ENCODE results near the gene C9orf78. TPM values are rescaled to one million over a fixed set of nuclear protein-coding genes. Genes with fewer than 3 reads are reported as not detected.

The C9orf78 gene
- total RNA-seq, 1 experiment from 2014 or later: 36.4 TPM

DNA sequence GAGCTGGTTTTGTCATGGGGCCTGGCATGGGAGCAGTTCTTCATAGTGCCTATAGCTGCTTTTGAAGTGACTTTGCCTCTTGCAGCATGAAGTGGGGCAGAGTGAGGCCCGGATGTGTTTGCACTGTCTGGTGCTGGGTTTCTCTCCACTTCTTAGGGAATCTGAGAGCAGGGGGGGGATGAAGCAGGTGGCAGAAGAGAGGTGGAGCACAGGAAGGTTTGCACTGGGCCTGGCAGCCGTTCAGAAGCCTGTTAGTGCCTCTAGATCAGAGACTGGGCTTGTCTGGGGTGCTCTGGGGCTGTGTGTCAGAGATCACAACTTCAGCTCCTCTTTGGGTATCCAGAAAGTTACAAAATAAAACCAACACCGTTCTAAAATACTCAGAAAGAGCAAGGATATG is 18.5 kb upstream of the C9orf78 start (continued):
- TF ChIP-seq GTF2I (CRISPR knock-in tag; conservative IDR thresholded peaks at IDR 0.05) (no peak), TEAD4 (CRISPR knock-in tag; IDR thresholded peaks at IDR 0.05) (no peak), ZNF232 (CRISPR knock-in tag; IDR thresholded peaks at IDR 0.05) (no peak)

DNA sequence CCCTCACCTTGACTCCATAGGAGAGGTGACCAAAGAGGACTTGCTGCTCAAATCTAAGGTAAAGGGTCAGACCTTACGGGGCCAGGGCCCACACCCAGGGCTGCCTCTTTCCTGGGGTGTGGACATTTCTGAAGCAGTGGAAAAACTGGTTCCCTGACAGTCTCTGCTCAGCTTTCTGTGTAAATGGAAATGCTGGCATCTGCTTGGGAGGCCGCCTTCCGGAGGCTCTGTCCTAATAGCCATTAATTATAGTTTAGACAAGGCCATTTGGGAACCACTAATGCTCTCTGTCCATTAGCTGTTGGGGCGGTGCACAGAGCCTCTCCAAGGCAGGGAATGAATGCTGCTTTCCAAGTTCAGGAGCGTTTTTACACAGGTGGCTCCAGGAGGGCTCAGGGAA is 17.5 kb upstream of the C9orf78 start:
- ChIA-PET POLR2A (no interaction called here), CTCF (no interaction called here)
- TF ChIP-seq ZNF317 (CRISPR knock-in tag; IDR thresholded peaks at IDR 0.05; ENCODE audit: borderline replicate concordance, low read depth) (no peak), TCF7 (CRISPR knock-in tag; IDR thresholded peaks at IDR 0.05; ENCODE audit: low read depth) (no peak), GABPB1 (CRISPR knock-in tag; IDR thresholded peaks at IDR 0.05) (no peak)
- TF ChIP-seq, protein P1, sequence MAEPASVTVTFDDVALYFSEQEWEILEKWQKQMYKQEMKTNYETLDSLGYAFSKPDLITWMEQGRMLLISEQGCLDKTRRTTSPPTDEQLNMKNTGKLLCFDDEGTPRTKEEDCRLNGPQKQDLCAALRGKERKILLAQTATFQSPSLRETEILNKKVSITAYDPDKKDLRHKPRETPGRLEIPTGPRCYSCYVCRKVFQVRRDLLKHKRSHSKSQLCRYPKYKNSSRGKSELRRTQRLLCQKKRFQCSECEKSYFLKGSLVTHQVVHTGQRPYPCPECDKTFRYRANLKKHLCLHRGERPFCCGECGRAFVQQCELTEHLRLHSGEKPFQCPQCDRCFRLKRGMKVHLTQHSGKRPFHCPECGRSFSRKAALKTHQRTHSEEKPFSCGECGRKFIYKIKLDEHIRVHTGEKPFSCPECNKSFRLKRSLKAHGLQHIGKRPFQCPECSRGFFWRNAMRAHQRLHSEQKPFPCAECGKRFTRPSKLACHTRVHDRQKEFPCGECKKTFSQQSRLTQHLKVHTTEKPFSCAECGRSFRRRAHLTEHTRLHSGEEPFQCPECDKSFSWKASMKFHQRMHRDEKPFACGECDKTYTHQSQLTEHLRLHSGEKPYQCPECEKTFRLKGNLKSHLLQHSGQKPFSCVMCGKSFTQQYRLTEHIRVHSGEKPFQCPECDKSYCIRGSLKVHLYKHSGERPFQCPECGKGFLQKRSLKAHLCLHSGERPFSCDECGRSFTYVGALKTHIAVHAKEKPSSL (CRISPR knock-in tag; conservative IDR thresholded peaks at IDR 0.05): no peak
- Mint-ChIP-seq H3K9me3 (no peaks in the 10 kb centered on the region), H3K36me3 (peaks cover 24% of the 10 kb centered on the region), H3K27ac (no peak overlapping the region), H3K4me1 (no peaks in the 10 kb centered on the region), H3K27me3 (ENCODE audit: low read depth) (no peaks in the 10 kb centered on the region), H3K4me3 (no peak overlapping the region)
- DNase-seq (ENCODE audit: low spot score) (no peak), ATAC-seq (no peak)

DNA sequence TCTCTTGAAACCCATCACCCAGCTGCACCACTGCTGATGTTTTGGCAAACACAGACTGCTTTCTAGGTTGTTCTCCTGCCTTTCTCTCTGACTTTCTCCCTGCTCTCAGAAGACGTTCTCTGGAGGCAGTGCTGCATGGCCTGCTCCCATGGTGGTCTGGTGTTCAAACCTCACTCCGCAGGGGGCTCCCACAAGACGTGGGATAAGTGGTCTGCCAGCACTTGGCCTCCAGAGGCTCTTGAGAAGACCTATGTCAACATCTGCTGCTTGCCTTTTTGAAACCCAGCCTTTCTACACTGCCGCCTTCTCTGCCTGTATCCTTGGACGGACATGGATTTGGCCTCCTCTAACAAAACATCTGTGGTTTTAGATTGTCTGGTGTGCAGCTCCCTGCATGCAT is 16.7 kb upstream of the C9orf78 start:
- Mint-ChIP-seq H3K4me3 (no peak overlapping the region), H3K27ac (no peak overlapping the region), H3K9me3 (no peaks in the 10 kb centered on the region), H3K36me3 (peaks cover 24% of the 10 kb centered on the region), H3K4me1 (no peaks in the 10 kb centered on the region), H3K27me3 (ENCODE audit: low read depth) (no peaks in the 10 kb centered on the region)
- no peak for TF ChIP-seq JAZF1 (CRISPR knock-in tag; IDR thresholded peaks at IDR 0.05)
- DNase-seq (ENCODE audit: low spot score) (no peak), ATAC-seq (no peak)
- CTCF ChIA-PET: no interaction called here
- POLR2A ChIA-PET: no interaction called here

DNA sequence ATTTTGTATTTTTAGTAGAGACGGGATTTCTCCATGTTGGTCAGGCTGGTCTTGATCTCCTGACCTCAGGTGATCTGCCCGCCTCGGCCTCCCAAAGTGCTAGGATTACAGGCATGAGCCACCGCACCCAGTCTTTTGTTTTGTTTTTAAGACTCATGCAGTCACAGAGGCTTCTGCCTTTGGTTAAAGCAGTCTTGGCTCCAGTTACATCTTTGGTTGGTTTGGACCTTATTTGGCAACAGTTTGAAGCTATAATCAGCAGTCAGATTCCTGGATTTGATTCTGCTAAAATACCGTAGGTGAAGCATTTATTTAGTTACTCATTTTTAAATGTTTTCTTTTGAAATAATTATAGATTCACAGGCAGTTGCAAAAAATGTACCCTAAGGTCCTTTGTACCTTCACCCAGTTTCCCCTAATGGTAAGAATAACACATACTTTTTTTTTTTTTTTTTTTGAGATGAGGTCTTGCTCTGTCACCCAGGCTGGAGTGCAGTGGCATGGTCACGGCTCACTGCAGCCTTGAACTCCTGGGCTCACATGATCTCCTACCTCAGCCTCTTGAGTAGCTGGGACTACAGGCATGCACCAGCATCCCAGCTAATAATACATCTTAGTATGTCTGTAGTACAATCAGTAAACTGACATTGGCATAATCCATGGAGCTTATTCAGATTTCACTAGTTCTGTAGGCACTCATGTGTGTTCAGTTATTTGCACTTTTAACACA is 15.9 kb upstream of the C9orf78 start:
- Mint-ChIP-seq H3K27ac (no peak overlapping the region), H3K36me3 (peaks cover 24% of the 10 kb centered on the region), H3K4me1 (no peaks in the 10 kb centered on the region), H3K27me3 (ENCODE audit: low read depth) (no peaks in the 10 kb centered on the region), H3K9me3 (no peaks in the 10 kb centered on the region), H3K4me3 (no peak overlapping the region)
- CTCF ChIA-PET: no interaction called here
- no peak for DNase-seq (ENCODE audit: low spot score)
- POLR2A ChIA-PET: no interaction called here
- ATAC-seq: no peak
- TF ChIP-seq, protein P2, sequence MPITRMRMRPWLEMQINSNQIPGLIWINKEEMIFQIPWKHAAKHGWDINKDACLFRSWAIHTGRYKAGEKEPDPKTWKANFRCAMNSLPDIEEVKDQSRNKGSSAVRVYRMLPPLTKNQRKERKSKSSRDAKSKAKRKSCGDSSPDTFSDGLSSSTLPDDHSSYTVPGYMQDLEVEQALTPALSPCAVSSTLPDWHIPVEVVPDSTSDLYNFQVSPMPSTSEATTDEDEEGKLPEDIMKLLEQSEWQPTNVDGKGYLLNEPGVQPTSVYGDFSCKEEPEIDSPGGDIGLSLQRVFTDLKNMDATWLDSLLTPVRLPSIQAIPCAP (CRISPR knock-in tag; IDR thresholded peaks at IDR 0.05): no peak
- TF ChIP-seq OVOL2 (CRISPR knock-in tag; IDR thresholded peaks at IDR 0.05; ENCODE audit: borderline replicate concordance) (no peak), GABPB1 (CRISPR knock-in tag; IDR thresholded peaks at IDR 0.05) (no peak), ESRRA (CRISPR knock-in tag; IDR thresholded peaks at IDR 0.05; ENCODE audit: borderline replicate concordance) (no peak), ZNF121 (CRISPR knock-in tag; IDR thresholded peaks at IDR 0.05) (no peak), NR1H2 (CRISPR knock-in tag; IDR thresholded peaks at IDR 0.05) (no peak), KAT7 (CRISPR knock-in tag; IDR thresholded peaks at IDR 0.05; ENCODE audit: borderline replicate concordance) (no peak), ZNF396 (CRISPR knock-in tag; IDR thresholded peaks at IDR 0.05; ENCODE audit: borderline replicate concordance) (no peak), TP53 (CRISPR knock-in tag; IDR thresholded peaks at IDR 0.05) (no peak), FOXP1 (CRISPR knock-in tag; IDR thresholded peaks at IDR 0.05; ENCODE audit: borderline replicate concordance) (no peak)
- TF ChIP-seq, protein P3, sequence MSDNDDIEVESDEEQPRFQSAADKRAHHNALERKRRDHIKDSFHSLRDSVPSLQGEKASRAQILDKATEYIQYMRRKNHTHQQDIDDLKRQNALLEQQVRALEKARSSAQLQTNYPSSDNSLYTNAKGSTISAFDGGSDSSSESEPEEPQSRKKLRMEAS (CRISPR knock-in tag; IDR thresholded peaks at IDR 0.05): no peak
- TF ChIP-seq, protein P4, sequence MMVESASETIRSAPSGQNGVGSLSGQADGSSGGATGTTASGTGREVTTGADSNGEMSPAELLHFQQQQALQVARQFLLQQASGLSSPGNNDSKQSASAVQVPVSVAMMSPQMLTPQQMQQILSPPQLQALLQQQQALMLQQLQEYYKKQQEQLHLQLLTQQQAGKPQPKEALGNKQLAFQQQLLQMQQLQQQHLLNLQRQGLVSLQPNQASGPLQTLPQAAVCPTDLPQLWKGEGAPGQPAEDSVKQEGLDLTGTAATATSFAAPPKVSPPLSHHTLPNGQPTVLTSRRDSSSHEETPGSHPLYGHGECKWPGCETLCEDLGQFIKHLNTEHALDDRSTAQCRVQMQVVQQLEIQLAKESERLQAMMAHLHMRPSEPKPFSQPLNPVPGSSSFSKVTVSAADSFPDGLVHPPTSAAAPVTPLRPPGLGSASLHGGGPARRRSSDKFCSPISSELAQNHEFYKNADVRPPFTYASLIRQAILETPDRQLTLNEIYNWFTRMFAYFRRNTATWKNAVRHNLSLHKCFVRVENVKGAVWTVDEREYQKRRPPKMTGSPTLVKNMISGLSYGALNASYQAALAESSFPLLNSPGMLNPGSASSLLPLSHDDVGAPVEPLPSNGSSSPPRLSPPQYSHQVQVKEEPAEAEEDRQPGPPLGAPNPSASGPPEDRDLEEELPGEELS (CRISPR knock-in tag; IDR thresholded peaks at IDR 0.05): no peak
- TF ChIP-seq, protein P5, sequence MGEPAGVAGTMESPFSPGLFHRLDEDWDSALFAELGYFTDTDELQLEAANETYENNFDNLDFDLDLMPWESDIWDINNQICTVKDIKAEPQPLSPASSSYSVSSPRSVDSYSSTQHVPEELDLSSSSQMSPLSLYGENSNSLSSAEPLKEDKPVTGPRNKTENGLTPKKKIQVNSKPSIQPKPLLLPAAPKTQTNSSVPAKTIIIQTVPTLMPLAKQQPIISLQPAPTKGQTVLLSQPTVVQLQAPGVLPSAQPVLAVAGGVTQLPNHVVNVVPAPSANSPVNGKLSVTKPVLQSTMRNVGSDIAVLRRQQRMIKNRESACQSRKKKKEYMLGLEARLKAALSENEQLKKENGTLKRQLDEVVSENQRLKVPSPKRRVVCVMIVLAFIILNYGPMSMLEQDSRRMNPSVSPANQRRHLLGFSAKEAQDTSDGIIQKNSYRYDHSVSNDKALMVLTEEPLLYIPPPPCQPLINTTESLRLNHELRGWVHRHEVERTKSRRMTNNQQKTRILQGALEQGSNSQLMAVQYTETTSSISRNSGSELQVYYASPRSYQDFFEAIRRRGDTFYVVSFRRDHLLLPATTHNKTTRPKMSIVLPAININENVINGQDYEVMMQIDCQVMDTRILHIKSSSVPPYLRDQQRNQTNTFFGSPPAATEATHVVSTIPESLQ (CRISPR knock-in tag; IDR thresholded peaks at IDR 0.05): no peak
- TF ChIP-seq, protein P6, sequence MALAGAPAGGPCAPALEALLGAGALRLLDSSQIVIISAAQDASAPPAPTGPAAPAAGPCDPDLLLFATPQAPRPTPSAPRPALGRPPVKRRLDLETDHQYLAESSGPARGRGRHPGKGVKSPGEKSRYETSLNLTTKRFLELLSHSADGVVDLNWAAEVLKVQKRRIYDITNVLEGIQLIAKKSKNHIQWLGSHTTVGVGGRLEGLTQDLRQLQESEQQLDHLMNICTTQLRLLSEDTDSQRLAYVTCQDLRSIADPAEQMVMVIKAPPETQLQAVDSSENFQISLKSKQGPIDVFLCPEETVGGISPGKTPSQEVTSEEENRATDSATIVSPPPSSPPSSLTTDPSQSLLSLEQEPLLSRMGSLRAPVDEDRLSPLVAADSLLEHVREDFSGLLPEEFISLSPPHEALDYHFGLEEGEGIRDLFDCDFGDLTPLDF (CRISPR knock-in tag; IDR thresholded peaks at IDR 0.05): no peak
- TF ChIP-seq, protein P7, sequence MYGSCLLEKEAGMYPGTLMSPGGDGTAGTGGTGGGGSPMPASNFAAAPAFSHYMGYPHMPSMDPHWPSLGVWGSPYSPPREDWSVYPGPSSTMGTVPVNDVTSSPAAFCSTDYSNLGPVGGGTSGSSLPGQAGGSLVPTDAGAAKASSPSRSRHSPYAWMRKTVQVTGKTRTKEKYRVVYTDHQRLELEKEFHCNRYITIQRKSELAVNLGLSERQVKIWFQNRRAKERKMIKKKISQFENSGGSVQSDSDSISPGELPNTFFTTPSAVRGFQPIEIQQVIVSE (CRISPR knock-in tag; IDR thresholded peaks at IDR 0.05; ENCODE audit: borderline replicate concordance): no peak
